HFFc6 (cell line): ENCODE measurements around the gene HSPA12A. TPM values are rescaled to one million over a fixed set of nuclear protein-coding genes. Genes with fewer than 3 reads are reported as not detected.

Experiments
- DNase-seq: peaks from one replicate; pipeline ENCODE4 v3.0.0-alpha.2; 2018
- H3K27ac Mint-ChIP-seq: 2 replicates; pipeline ENCODE4 v1.8.0; 2020; ENCODE audit warnings: mild to moderate bottlenecking, mixed read lengths
- H3K27me3 Mint-ChIP-seq: 2 replicates; pipeline ENCODE4 v1.8.0; 2021; ENCODE audit warnings: mild to moderate bottlenecking, moderate library complexity, mixed read lengths; ENCODE audit not compliant: insufficient read depth
- H3K36me3 Mint-ChIP-seq: 2 replicates; pipeline ENCODE4 v1.8.0; 2021; ENCODE audit warnings: low read depth, mixed read lengths
- H3K4me1 Mint-ChIP-seq: 2 replicates; pipeline ENCODE4 v1.8.0; 2020; ENCODE audit warnings: low read depth, mixed read lengths
- H3K4me3 Mint-ChIP-seq: 2 replicates; pipeline ENCODE4 v1.8.0; 2020; ENCODE audit warnings: mild to moderate bottlenecking, moderate library complexity, mixed read lengths
- H3K9me3 Mint-ChIP-seq: 2 replicates; pipeline ENCODE4 v1.8.0; 2020; ENCODE audit warnings: mild to moderate bottlenecking, mixed read lengths
- CTCF ChIP-seq: fragments of 200-600 bp; sonication (generic); IDR thresholded peaks from 2 replicates; pipeline ENCODE4 v1.5.0; 2021; ENCODE audit warnings: antibody characterized with exemption, mild to moderate bottlenecking
- total RNA-seq, 6 experiments: library from RNA; stranded (reverse); fragmentation: NEBNext Ultra II Directional; extraction: Animal tissue kit (Norgen Biotek cat#: 25700); gene quantifications; 2 replicates in 1 of 6; 3 replicates in 5 of 6; pipeline ENCODE4 v1.2.3, GENCODE V29; 2021

HSPA12A gene
- total RNA-seq, 6 experiments from 2014 or later: 16.6 to 19.4 (median 17.7) TPM

DNA sequence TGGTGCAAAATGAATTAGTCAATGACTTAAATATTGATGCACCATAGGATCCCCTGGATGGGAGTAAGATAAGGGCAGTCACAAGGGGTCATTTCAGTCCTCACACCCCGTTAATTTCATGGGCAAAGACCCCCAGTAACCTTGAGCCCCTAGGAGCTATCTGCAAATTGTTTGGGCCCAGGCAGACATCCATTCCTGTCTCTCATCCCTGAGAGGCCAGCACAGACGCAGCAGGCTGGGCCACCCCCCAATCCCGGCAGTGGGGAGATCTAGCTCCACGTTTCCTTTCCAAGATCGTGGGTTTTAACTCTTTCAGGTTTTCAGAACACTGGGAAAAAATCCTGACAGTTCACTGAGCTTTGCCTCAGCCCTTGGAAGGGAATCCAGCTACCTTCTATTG lies 81.5 kb downstream of the HSPA12A start:
- Mint-ChIP-seq H3K27me3 (peaks cover 15% of the 10 kb centered on the region), H3K4me1 (peaks cover 8% of the 10 kb centered on the region), H3K36me3 (no peaks in the 10 kb centered on the region), H3K27ac (no peak overlapping the region), H3K4me3 (no peak overlapping the region), H3K9me3 (no peaks in the 10 kb centered on the region)
- TF ChIP-seq CTCF: no peak
- no peak for DNase-seq

DNA sequence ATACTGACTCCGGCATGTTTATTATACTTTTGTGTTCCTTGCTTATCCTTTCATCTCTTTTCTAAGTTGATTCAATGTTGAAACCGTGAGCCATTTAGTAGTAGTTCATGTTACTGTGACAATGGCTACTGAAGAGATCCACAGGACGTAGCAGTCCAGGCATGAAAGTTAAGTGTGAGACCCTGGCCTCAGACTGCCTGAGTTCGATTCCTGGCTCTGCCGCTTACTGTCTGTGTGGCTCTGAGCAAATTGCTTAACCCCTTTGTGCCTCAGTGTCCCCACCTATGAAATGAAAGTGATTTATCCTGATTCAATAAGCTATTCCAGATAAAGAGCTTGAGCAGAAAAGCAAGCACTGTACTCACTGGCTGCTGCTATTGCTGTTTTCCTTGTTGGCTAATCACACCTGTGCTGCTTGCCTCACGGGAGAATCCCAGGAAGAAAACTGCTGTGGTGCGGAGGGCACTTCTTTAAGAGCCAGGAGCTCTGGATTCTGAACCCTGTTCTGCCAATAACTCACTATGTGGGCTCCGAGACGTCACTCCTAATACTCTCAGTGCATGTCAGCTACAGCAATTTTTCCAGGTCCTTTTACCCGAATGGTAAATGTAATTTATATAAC lies 83.2 kb downstream of the HSPA12A start:
- no peak overlapping the region for H3K4me3 Mint-ChIP-seq
- DNase-seq: no peak

DNA sequence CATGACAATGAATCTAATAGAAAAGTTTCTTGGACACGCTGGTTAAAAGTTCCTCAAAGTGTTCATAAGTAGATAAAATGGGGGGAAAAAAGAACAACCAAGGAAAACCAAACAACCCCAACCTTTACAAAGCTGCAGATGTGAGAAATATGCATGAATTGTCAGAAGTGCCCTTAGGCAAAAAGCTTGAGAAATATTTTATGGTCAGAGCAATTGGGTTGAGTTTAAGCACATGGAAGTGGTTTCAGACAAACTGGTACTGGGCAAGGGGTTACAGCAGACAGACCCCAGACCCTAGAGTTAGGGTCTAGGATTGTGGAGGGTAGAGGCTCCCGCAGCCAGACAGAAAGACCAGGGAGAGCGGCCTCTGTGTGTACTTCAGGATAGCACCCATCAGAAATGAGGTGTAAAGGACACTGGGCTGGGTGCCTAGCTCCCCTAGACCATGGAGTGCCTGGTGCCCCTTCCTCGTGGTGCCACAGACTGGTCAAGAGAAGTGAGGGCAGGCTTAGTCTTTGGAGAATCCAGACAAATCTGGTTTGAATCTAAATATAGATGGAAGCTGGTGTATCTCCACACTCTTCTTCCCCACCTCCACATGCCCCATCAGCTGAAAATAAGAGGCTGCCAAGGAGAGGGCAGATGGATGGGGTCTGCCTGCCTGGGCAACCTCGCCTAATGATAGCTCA lies 84.4 kb downstream of the HSPA12A start:
- no peak overlapping the region for H3K27ac Mint-ChIP-seq
- peaks cover 15% of the 10 kb centered on the region for H3K27me3 Mint-ChIP-seq
- no peak overlapping the region for H3K4me3 Mint-ChIP-seq
- no peak for TF ChIP-seq CTCF
- H3K4me1 Mint-ChIP-seq: peaks cover 8% of the 10 kb centered on the region
- no peaks in the 10 kb centered on the region for H3K36me3 Mint-ChIP-seq
- H3K9me3 Mint-ChIP-seq: no peaks in the 10 kb centered on the region
- DNase-seq: peak; percentile 39

More for the DNA sequence above, 83.2 kb downstream of the HSPA12A start:
- H3K36me3 Mint-ChIP-seq: no peaks in the 10 kb centered on the region
- no peak for TF ChIP-seq CTCF
- no peaks in the 10 kb centered on the region for H3K9me3 Mint-ChIP-seq
- H3K27me3 Mint-ChIP-seq: peaks cover 15% of the 10 kb centered on the region
- no peak overlapping the region for H3K27ac Mint-ChIP-seq
- H3K4me1 Mint-ChIP-seq: peaks cover 8% of the 10 kb centered on the region

DNA sequence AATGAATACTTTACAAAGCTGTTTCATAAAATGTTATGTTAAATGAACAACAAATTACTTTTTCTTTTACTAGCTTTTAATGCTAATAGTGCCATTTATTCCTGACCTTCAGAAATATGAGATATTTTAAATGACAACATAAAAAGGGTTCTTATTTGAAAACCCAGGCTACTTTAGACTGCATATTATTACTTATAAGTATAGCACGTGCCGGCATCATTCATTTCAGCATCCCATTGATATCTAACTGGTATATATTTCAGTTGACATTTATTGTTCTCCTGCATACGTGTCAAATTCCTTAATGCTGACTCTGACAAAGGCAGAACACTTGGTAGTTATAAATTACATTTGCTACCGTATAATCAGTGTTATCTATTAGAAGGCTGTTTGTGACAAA lies 86.3 kb downstream of the HSPA12A start:
- no peak for DNase-seq
- peaks cover 8% of the 10 kb centered on the region for H3K4me1 Mint-ChIP-seq
- H3K9me3 Mint-ChIP-seq: no peaks in the 10 kb centered on the region
- H3K36me3 Mint-ChIP-seq: no peaks in the 10 kb centered on the region
- no peak overlapping the region for H3K27ac Mint-ChIP-seq
- no peak for TF ChIP-seq CTCF
- no peak overlapping the region for H3K4me3 Mint-ChIP-seq
- peaks cover 17% of the 10 kb centered on the region for H3K27me3 Mint-ChIP-seq

GRCh38 chr10:116655568-116655967 lies 86.8 kb downstream of the HSPA12A start:
- Mint-ChIP-seq H3K4me3 (no peak overlapping the region), H3K27me3 (peaks cover 19% of the 10 kb centered on the region), H3K27ac (no peak overlapping the region), H3K4me1 (peaks cover 8% of the 10 kb centered on the region), H3K9me3 (no peaks in the 10 kb centered on the region), H3K36me3 (no peaks in the 10 kb centered on the region)
- no peak for TF ChIP-seq CTCF
- no peak for DNase-seq
